Cardiac muscle cell (in vitro differentiated cells and primary cell): ENCODE results near the gene ARL6IP5. TPM values are rescaled to one million over a fixed set of nuclear protein-coding genes. Genes with fewer than 3 reads are reported as not detected.

Source experiments
- DNase-seq, 2 donors: peaks; one replicate each; pipeline versions ENCODE4 v3.0.0 to v3.0.0-alpha.2; 2010 to 2017; ENCODE audit warnings: low read depth in 1 of 2, low spot score in 1 of 2
- H3K27ac ChIP-seq: fragments of 200-600 bp; sonication (generic); 2 replicates; pipeline ENCODE4 v1.5.1; 2016
- H3K27me3 ChIP-seq: fragments of 200-600 bp; sonication (generic); 2 replicates; pipeline ENCODE4 v1.6.0; 2016; ENCODE audit warnings: control low read depth
- H3K36me3 ChIP-seq: fragments of 200-600 bp; sonication (generic); 2 replicates; pipeline ENCODE4 v1.5.1; 2016; ENCODE audit warnings: control low read depth
- H3K4me1 ChIP-seq: fragments of 200-600 bp; sonication (generic); 2 replicates; pipeline ENCODE4 v1.8.1; 2017; ENCODE audit warnings: low read depth, mild to moderate bottlenecking, mixed run types
- H3K4me3 ChIP-seq: fragments of 200-600 bp; sonication (generic); 2 replicates; pipeline ENCODE4 v1.5.1; 2016; ENCODE audit warnings: mild to moderate bottlenecking
- H3K9me3 ChIP-seq: fragments of 200-600 bp; sonication (generic); 2 replicates; pipeline ENCODE4 v1.5.1; 2017; ENCODE audit warnings: low read depth, mild to moderate bottlenecking, control low read depth
- CTCF ChIP-seq: IDR thresholded peaks from 2 replicates; pipeline ENCODE4 v1.5.1; 2012; ENCODE audit warnings: low read depth, mild to moderate bottlenecking, low read length
- polyA plus RNA-seq: library from polyadenylated mRNA; unstranded; fragments of >200 nt; fragmentation: Nextera tagmentation; extraction: Ambion mirVana; gene quantifications from 2 replicates; pipeline ENCODE4 v1.2.1, GENCODE V29; 2016
- total RNA-seq: library from RNA; depleted of rRNA; stranded (reverse); fragments of >200 nt; gene quantifications from 2 replicates; pipeline ENCODE4 v1.2.3, GENCODE V29; 2016

ARL6IP5 gene
- total and polyA plus RNA-seq, 2 experiments from 2014 or later = 83.2 to 235 TPM

GRCh38 chr3:69087030-69087791 lies 2.5 kb downstream of the ARL6IP5 start:
- no peak for TF ChIP-seq CTCF
- Histone ChIP-seq H3K27ac (peak overlapping the region; percentile 85), H3K4me1 (peaks cover 68% of the 10 kb centered on the region), H3K9me3 (no peaks in the 10 kb centered on the region), H3K36me3 (no peaks in the 10 kb centered on the region), H3K4me3 (peak overlapping the region; percentile 16), H3K27me3 (no peaks in the 10 kb centered on the region)
- DNase-seq = peak in 1 of 2 donors; percentile 40

GRCh38 chr3:69088063-69088462 lies 3.3 kb downstream of the ARL6IP5 start:
- Histone ChIP-seq H3K4me1 (peaks cover 64% of the 10 kb centered on the region), H3K9me3 (no peaks in the 10 kb centered on the region), H3K4me3 (peak overlapping the region; percentile 16), H3K27me3 (no peaks in the 10 kb centered on the region), H3K36me3 (no peaks in the 10 kb centered on the region), H3K27ac (no peak overlapping the region)
- TF ChIP-seq CTCF = no peak
- peak in 1 of 2 donors; percentile 47 for DNase-seq

- H3K27ac ChIP-seq = no peak overlapping the region
- peak in 1 of 2 donors; percentile 79 for DNase-seq
Measured at GRCh38 chr3:69090021-69090420, 5.3 kb downstream of the ARL6IP5 start.

GRCh38 chr3:69091389-69092029 lies 6.8 kb downstream of the ARL6IP5 start:
- Histone ChIP-seq H3K27ac (peak overlapping the region; percentile 18), H3K9me3 (no peaks in the 10 kb centered on the region), H3K36me3 (no peaks in the 10 kb centered on the region), H3K4me1 (peaks cover 48% of the 10 kb centered on the region), H3K4me3 (no peak overlapping the region), H3K27me3 (no peaks in the 10 kb centered on the region)
- TF ChIP-seq CTCF = no peak
- no peak for DNase-seq

More at GRCh38 chr3:69090021-69090420, 5.3 kb downstream of the ARL6IP5 start:
- peaks cover 48% of the 10 kb centered on the region for H3K4me1 ChIP-seq
- H3K9me3 ChIP-seq = no peaks in the 10 kb centered on the region
- no peaks in the 10 kb centered on the region for H3K27me3 ChIP-seq
- TF ChIP-seq CTCF = no peak
- H3K36me3 ChIP-seq = no peaks in the 10 kb centered on the region
- H3K4me3 ChIP-seq = no peak overlapping the region

GRCh38 chr3:69092030-69092516 lies 7.3 kb downstream of the ARL6IP5 start:
- H3K27ac ChIP-seq = peak overlapping the region; percentile 18
- H3K4me1 ChIP-seq = peaks cover 43% of the 10 kb centered on the region
- TF ChIP-seq CTCF = no peak
- H3K27me3 ChIP-seq = no peaks in the 10 kb centered on the region
- no peaks in the 10 kb centered on the region for H3K36me3 ChIP-seq
- H3K9me3 ChIP-seq = no peaks in the 10 kb centered on the region
- no peak for DNase-seq
- no peak overlapping the region for H3K4me3 ChIP-seq
